Natural killer cell (primary cell): ENCODE data around the gene RXRA. TPM values are rescaled to one million over a fixed set of nuclear protein-coding genes. Genes with fewer than 3 reads are reported as not detected.

Experiments
- ATAC-seq, 3 donors: fragments of 150-1000 bp in 2 of 3; fragments of 200-7000 bp in 1 of 3; cut with Tn5 transposase; 1 replicate in 1 of 3; 2 replicates in 2 of 3; pipeline ENCODE4 v1.10.0; 2021; ENCODE audit warnings: mild to moderate bottlenecking in 2 of 3, moderate library complexity in 2 of 3
- DNase-seq, 2 donors: peaks; one replicate each; pipeline versions ENCODE4 v3.0.0 to v3.0.0-alpha.2; 2013 to 2021; ENCODE audit warnings: mixed read lengths in 1 of 2
- H3K27ac ChIP-seq: one replicate; pipeline ENCODE4 v1.5.1; 2013; ENCODE audit warnings: mild to moderate bottlenecking, low read length
- H3K27me3 ChIP-seq: one replicate; pipeline ENCODE4 v1.6.1; 2013; ENCODE audit warnings: low read length; ENCODE audit not compliant: control insufficient read depth, insufficient read depth
- H3K36me3 ChIP-seq: one replicate; pipeline ENCODE4 v1.6.1; 2013; ENCODE audit warnings: low read length; ENCODE audit not compliant: control insufficient read depth, insufficient read depth
- H3K4me1 ChIP-seq: one replicate; pipeline ENCODE4 v1.6.1; 2013; ENCODE audit warnings: low read length; ENCODE audit not compliant: control insufficient read depth, insufficient read depth
- H3K4me3 ChIP-seq: one replicate; pipeline ENCODE4 v1.5.1; 2013; ENCODE audit warnings: low read length
- H3K9me3 ChIP-seq: one replicate; pipeline ENCODE4 v1.6.1; 2013; ENCODE audit warnings: low read length; ENCODE audit not compliant: control insufficient read depth, insufficient read depth
- H3K27ac Mint-ChIP-seq, 2 donors: one replicate each; pipeline ENCODE4 v1.8.0; 2022; ENCODE audit warnings: mild to moderate bottlenecking in 2 of 2, mixed read lengths in 2 of 2, moderate library complexity in 1 of 2
- H3K27me3 Mint-ChIP-seq, 2 donors: one replicate each; pipeline ENCODE4 v1.8.0; 2022; ENCODE audit warnings: low read depth in 2 of 2, mixed read lengths in 2 of 2
- H3K36me3 Mint-ChIP-seq: one replicate; pipeline ENCODE4 v1.8.0; 2022; ENCODE audit warnings: mixed read lengths
- H3K4me1 Mint-ChIP-seq, 2 donors: one replicate each; pipeline ENCODE4 v1.8.0; 2022; ENCODE audit warnings: mixed read lengths in 2 of 2
- H3K4me3 Mint-ChIP-seq: one replicate; pipeline ENCODE4 v1.8.0; 2022; ENCODE audit warnings: mild to moderate bottlenecking, moderate library complexity, mixed read lengths
- H3K9me3 Mint-ChIP-seq, 2 donors: one replicate each; pipeline ENCODE4 v1.8.0; 2022; ENCODE audit warnings: mixed read lengths in 2 of 2
- CTCF ChIP-seq: fragments of 200-600 bp; IDR thresholded peaks from one replicate; pipeline ENCODE4 v1.8.0; 2022; ENCODE audit warnings: antibody characterized with exemption
- WGBS: methylation state at CpG from one replicate; pipeline ENCODE4 v1.1.7; 2013; ENCODE audit warnings: missing lambda C conversion rate; ENCODE audit not compliant: insufficient coverage; 5-methylcytosine and 5-hydroxymethylcytosine counted together
- intact Hi-C: fragments of 100-400 bp; cut with micrococcal nuclease; formaldehyde crosslinking; loops from one replicate; pipeline ENCODE4 v1.14.2; 2022
- total RNA-seq, 4 donors: library from RNA; stranded (reverse); fragments of 120-200 nt in 1 of 4; gene quantifications; one replicate each; pipeline versions ENCODE4 v1.2.3 to v1.2.4, GENCODE V29; 2013 to 2022

Gene RXRA
- total RNA-seq, 3 donors from 2014 or later (not counting 1 experiment from before 2014, with no cell fraction given) = 30.9 to 64.1 (median 42.2) TPM

GRCh38 chr9:134477342-134477925 lies 151.2 kb downstream of the RXRA start:
- Histone ChIP-seq H3K9me3 (peaks cover 10% of the 10 kb centered on the region), H3K4me1 (peaks cover 5% of the 10 kb centered on the region), H3K4me3 (no peak overlapping the region), H3K27ac (no peak overlapping the region), H3K27me3 (no peaks in the 10 kb centered on the region), H3K36me3 (no peaks in the 10 kb centered on the region)
- ATAC-seq = no peak
- Mint-ChIP-seq H3K4me3 (no peak overlapping the region), H3K27me3 (no peaks in the 10 kb centered on the region), H3K36me3 (no peaks in the 10 kb centered on the region), H3K9me3 (no peaks in the 10 kb centered on the region), H3K4me1 (no peaks in the 10 kb centered on the region), H3K27ac (no peak overlapping the region)
- TF ChIP-seq CTCF = no peak
- WGBS = 82% methylated on average over 15 of the region's 15 CpGs
- intact Hi-C loops = no loop called here
- DNase-seq = no peak

- Mint-ChIP-seq H3K4me3 (no peak overlapping the region), H3K27me3 (no peaks in the 10 kb centered on the region), H3K4me1 (no peaks in the 10 kb centered on the region), H3K9me3 (no peaks in the 10 kb centered on the region), H3K27ac (no peak overlapping the region), H3K36me3 (no peaks in the 10 kb centered on the region)
- WGBS = 93% methylated on average over 14 of the region's 14 CpGs
- H3K4me3 ChIP-seq = no peak overlapping the region
- ATAC-seq (no peak), DNase-seq (no peak)
- no peaks in the 10 kb centered on the region for H3K27me3 ChIP-seq
- intact Hi-C loops = no loop called here
- peaks cover 5% of the 10 kb centered on the region for H3K4me1 ChIP-seq
- no peaks in the 10 kb centered on the region for H3K36me3 ChIP-seq
- peaks cover 10% of the 10 kb centered on the region for H3K9me3 ChIP-seq
- no peak overlapping the region for H3K27ac ChIP-seq
- TF ChIP-seq CTCF = no peak
These were observed 151.7 kb downstream of the RXRA start for GRCh38 chr9:134477927-134478326.

GRCh38 chr9:134481762-134482161 lies 155.5 kb downstream of the RXRA start:
- H3K27ac Mint-ChIP-seq = no peak overlapping the region
- ATAC-seq = no peak
- 88% methylated on average over 7 of the region's 7 CpGs for WGBS
- H3K36me3 ChIP-seq = no peaks in the 10 kb centered on the region
- intact Hi-C loops = no loop called here
- H3K9me3 Mint-ChIP-seq = no peaks in the 10 kb centered on the region
- no peaks in the 10 kb centered on the region for H3K27me3 Mint-ChIP-seq
- H3K27me3 ChIP-seq = no peaks in the 10 kb centered on the region
- no peak overlapping the region for H3K4me3 ChIP-seq
- peaks cover 4% of the 10 kb centered on the region for H3K4me1 ChIP-seq
- no peaks in the 10 kb centered on the region for H3K36me3 Mint-ChIP-seq
- H3K9me3 ChIP-seq = peaks cover under 1% of the 10 kb centered on the region
- DNase-seq = no peak
- no peak for TF ChIP-seq CTCF
- H3K4me3 Mint-ChIP-seq = no peak overlapping the region
- no peaks in the 10 kb centered on the region for H3K4me1 Mint-ChIP-seq
- H3K27ac ChIP-seq = no peak overlapping the region

- DNase-seq (no peak), ATAC-seq (no peak)
- 89% methylated on average over 10 of the region's 10 CpGs for WGBS
- H3K27ac ChIP-seq = no peak overlapping the region
- peaks cover 4% of the 10 kb centered on the region for H3K4me1 ChIP-seq
- H3K4me1 Mint-ChIP-seq = no peaks in the 10 kb centered on the region
- H3K36me3 Mint-ChIP-seq = no peaks in the 10 kb centered on the region
- no peak overlapping the region for H3K4me3 Mint-ChIP-seq
- intact Hi-C loops = no loop called here
- no peak for TF ChIP-seq CTCF
- H3K4me3 ChIP-seq = no peak overlapping the region
- no peaks in the 10 kb centered on the region for H3K27me3 ChIP-seq
- H3K9me3 ChIP-seq = no peaks in the 10 kb centered on the region
- H3K27ac Mint-ChIP-seq = no peak overlapping the region
- no peaks in the 10 kb centered on the region for H3K36me3 ChIP-seq
- no peaks in the 10 kb centered on the region for H3K9me3 Mint-ChIP-seq
- H3K27me3 Mint-ChIP-seq = no peaks in the 10 kb centered on the region
These were observed 156.0 kb downstream of the RXRA start for GRCh38 chr9:134482226-134482625.
